ENCODE measurements around the gene KIF7. TPM values are rescaled to one million over a fixed set of nuclear protein-coding genes. Genes with fewer than 3 reads are reported as not detected.
A peak's percentile ranks its signal among the peaks of the same experiment; 100 is the strongest.

The KIF7 gene
- total RNA-seq, 3 donors from 2014 or later: 10.1 to 14.4 (median 10.5) TPM

- Histone ChIP-seq H3K4me3 (no peak overlapping the region), H3K9me3 (no peaks in the 10 kb centered on the region), H3K4me1 (no peaks in the 10 kb centered on the region), H3K36me3 (no peaks in the 10 kb centered on the region), H3K27me3 (no peaks in the 10 kb centered on the region), H3K27ac (no peak overlapping the region)
- TF ChIP-seq CTCF (IDR thresholded peaks at IDR 0.05) (no peak), POLR2A (IDR thresholded peaks at IDR 0.05) (no peak), POLR2AphosphoS5 (IDR thresholded peaks at IDR 0.05) (no peak)
- DNase-seq (ENCODE audit: low spot score in 2 of 2): no peak
- intact Hi-C loops (cut with DNase I; ENCODE audit: low total_unique reads): loop anchor here (5.0 kb wide), 1 partner anchor 341 kb away; the partner anchor contains the start of gene POLG
Measured at GRCh38 chr15:89673165-89673512, 17.9 kb upstream of the KIF7 start.

- H3K9me3 ChIP-seq: no peaks in the 10 kb centered on the region
- H3K27ac ChIP-seq: peak overlapping the region in 1 of 2 donors; percentile 63
- DNase-seq (ENCODE audit: low spot score in 2 of 2): no peak
- intact Hi-C loops (cut with DNase I; ENCODE audit: low total_unique reads): loop anchor here (5.0 kb wide), 1 partner anchor 340 kb away; the partner anchor contains the start of gene POLG
- H3K27me3 ChIP-seq: no peaks in the 10 kb centered on the region
- no peaks in the 10 kb centered on the region for H3K36me3 ChIP-seq
- no peak overlapping the region for H3K4me3 ChIP-seq
- TF ChIP-seq CTCF (IDR thresholded peaks at IDR 0.05): no peak
- TF ChIP-seq POLR2AphosphoS5 (IDR thresholded peaks at IDR 0.05): no peak
- TF ChIP-seq POLR2A (IDR thresholded peaks at IDR 0.05): no peak
- H3K4me1 ChIP-seq: no peaks in the 10 kb centered on the region
Measured at GRCh38 chr15:89672221-89673164, 17.2 kb upstream of the KIF7 start.

- peak overlapping the region in 1 of 2 donors; percentile 3 for H3K27ac ChIP-seq
- no peak for DNase-seq (ENCODE audit: low spot score in 2 of 2)
- no peaks in the 10 kb centered on the region for H3K27me3 ChIP-seq
- no peaks in the 10 kb centered on the region for H3K4me1 ChIP-seq
- TF ChIP-seq POLR2A (IDR thresholded peaks at IDR 0.05): no peak
- no peak for TF ChIP-seq CTCF (IDR thresholded peaks at IDR 0.05)
- TF ChIP-seq POLR2AphosphoS5 (IDR thresholded peaks at IDR 0.05): no peak
- intact Hi-C loops (cut with DNase I; ENCODE audit: low total_unique reads): loop anchor here (5.0 kb wide), 1 partner anchor 339 kb away; the partner anchor contains the start of gene POLG
- H3K9me3 ChIP-seq: no peaks in the 10 kb centered on the region
- H3K4me3 ChIP-seq: no peak overlapping the region
- H3K36me3 ChIP-seq: no peaks in the 10 kb centered on the region
Measured at GRCh38 chr15:89671687-89672086, 16.4 kb upstream of the KIF7 start.

- Histone ChIP-seq H3K27me3 (no peaks in the 10 kb centered on the region), H3K27ac (peak overlapping the region in 1 of 2 donors; percentile 3), H3K36me3 (no peaks in the 10 kb centered on the region), H3K4me3 (no peak overlapping the region), H3K9me3 (no peaks in the 10 kb centered on the region), H3K4me1 (no peaks in the 10 kb centered on the region)
- DNase-seq (ENCODE audit: low spot score in 2 of 2): no peak
- TF ChIP-seq POLR2AphosphoS5 (IDR thresholded peaks at IDR 0.05) (no peak), POLR2A (IDR thresholded peaks at IDR 0.05) (no peak), CTCF (IDR thresholded peaks at IDR 0.05) (no peak)
- intact Hi-C loops (cut with DNase I; ENCODE audit: low total_unique reads): loop anchor here (5.0 kb wide), 1 partner anchor 339 kb away; the partner anchor contains the start of gene POLG
Measured at GRCh38 chr15:89670971-89671560, 15.8 kb upstream of the KIF7 start.

GRCh38 chr15:89669941-89670340, 14.7 kb upstream of the KIF7 start:
- TF ChIP-seq POLR2A (IDR thresholded peaks at IDR 0.05): no peak
- no peak for DNase-seq (ENCODE audit: low spot score in 2 of 2)
- no peak overlapping the region for H3K4me3 ChIP-seq
- H3K4me1 ChIP-seq: no peaks in the 10 kb centered on the region
- H3K36me3 ChIP-seq: no peaks in the 10 kb centered on the region
- H3K9me3 ChIP-seq: no peaks in the 10 kb centered on the region
- H3K27ac ChIP-seq: no peak overlapping the region
- intact Hi-C loops (cut with DNase I; ENCODE audit: low total_unique reads): loop anchor here (5.0 kb wide), 1 partner anchor 338 kb away; the partner anchor contains the start of gene POLG
- H3K27me3 ChIP-seq: no peaks in the 10 kb centered on the region

Data from breast epithelium (tissue), 4 donors.